Epithelial cell of esophagus (primary cell): ENCODE data around the gene EPHB1.
"Not testable (repeated sequence)": the region's sequence is repeated elsewhere in the genome, so short reads cannot be mapped to it uniquely, and the experiment has no call there.

Experiments
- DNase-seq: peaks from one replicate; pipeline ENCODE4 v3.0.0; 2010; ENCODE audit warnings: low read depth
- H3K4me3 ChIP-seq: 2 replicates; pipeline ENCODE4 v1.5.1; 2011; ENCODE audit warnings: mild to moderate bottlenecking, low read length, control low read depth
- CTCF ChIP-seq: IDR thresholded peaks from 2 replicates; pipeline ENCODE4 v1.5.1; 2011; ENCODE audit warnings: low read depth, mild to moderate bottlenecking, low read length, control low read depth, inconsistent platforms; ENCODE audit not compliant: insufficient read depth; ENCODE audit errors: missing control alignments

Gene EPHB1

GRCh38 chr3:135056084-135056730 lies 261.1 kb downstream of the EPHB1 start:
- DNase-seq = no peak
- no peak overlapping the region for H3K4me3 ChIP-seq
- TF ChIP-seq CTCF = no peak

GRCh38 chr3:135056733-135057310 lies 261.8 kb downstream of the EPHB1 start:
- no peak overlapping the region for H3K4me3 ChIP-seq
- no peak for TF ChIP-seq CTCF
- no peak for DNase-seq

- DNase-seq = no peak
- no peak overlapping the region for H3K4me3 ChIP-seq
- TF ChIP-seq CTCF = no peak
Observed at GRCh38 chr3:135057996-135058395, 262.9 kb downstream of the EPHB1 start.

- no peak for TF ChIP-seq CTCF
- DNase-seq = no peak
Observed at GRCh38 chr3:135059580-135059979, 264.5 kb downstream of the EPHB1 start.

GRCh38 chr3:135066844-135067727 lies 272.0 kb downstream of the EPHB1 start:
- H3K4me3 ChIP-seq, DNase-seq: not testable (repeated sequence)

More at GRCh38 chr3:135059580-135059979, 264.5 kb downstream of the EPHB1 start:
- no peak overlapping the region for H3K4me3 ChIP-seq

- H3K4me3 ChIP-seq = no peak overlapping the region
- DNase-seq = no peak
- TF ChIP-seq CTCF = no peak
Observed at GRCh38 chr3:135068011-135068410, 273.0 kb downstream of the EPHB1 start.

- TF ChIP-seq CTCF = no peak
- H3K4me3 ChIP-seq = no peak overlapping the region
- no peak for DNase-seq
Observed at GRCh38 chr3:135069406-135069805, 274.3 kb downstream of the EPHB1 start.
